Neural progenitor cell (in vitro differentiated cells): Measurements from ENCODE around the gene NCAM1. TPM values are rescaled to one million over a fixed set of nuclear protein-coding genes. Genes with fewer than 3 reads are reported as not detected.
"Not testable (repeated sequence)": the region's sequence is repeated elsewhere in the genome, so short reads cannot be mapped to it uniquely, and the experiment has no call there.

ENCODE experiments used
- DNase-seq: peaks from one replicate; pipeline ENCODE4 v3.0.0-alpha.2; 2016; ENCODE audit warnings: low spot score
- H2AFZ ChIP-seq: fragments of 200-600 bp; sonication (generic); replicated peaks from 2 replicates; pipeline ENCODE4 v1.6.1; 2016; ENCODE audit warnings: antibody characterized with exemption
- H3F3A ChIP-seq: fragments of 200-600 bp; sonication (generic); 2 replicates; pipeline ENCODE4 v1.6.1; 2016; ENCODE audit warnings: antibody characterized with exemption, low read depth
- H3K27ac ChIP-seq: fragments of 200-600 bp; sonication (generic); 2 replicates; pipeline ENCODE4 v1.5.1; 2016; ENCODE audit warnings: mild to moderate bottlenecking
- H3K27me3 ChIP-seq: fragments of 200-600 bp; sonication (generic); 2 replicates; pipeline ENCODE4 v1.6.1; 2016; ENCODE audit warnings: mild to moderate bottlenecking, moderate library complexity
- H3K36me3 ChIP-seq: fragments of 200-600 bp; sonication (generic); 2 replicates; pipeline ENCODE4 v1.5.1; 2016
- H3K4me1 ChIP-seq: fragments of 200-600 bp; sonication (generic); 2 replicates; pipeline ENCODE4 v1.6.1; 2016; ENCODE audit warnings: mixed run types
- H3K4me2 ChIP-seq: fragments of 200-600 bp; sonication (generic); 2 replicates; pipeline ENCODE4 v1.6.1; 2016
- H3K4me3 ChIP-seq: fragments of 200-600 bp; sonication (generic); 2 replicates; pipeline ENCODE4 v1.5.1; 2016
- H3K79me2 ChIP-seq: fragments of 200-600 bp; sonication (generic); 2 replicates; pipeline ENCODE4 v1.6.1; 2016; ENCODE audit warnings: low read depth
- H3K9ac ChIP-seq: fragments of 200-600 bp; sonication (generic); 2 replicates; pipeline ENCODE4 v1.6.1; 2016
- H3K9me3 ChIP-seq: fragments of 200-600 bp; sonication (generic); 2 replicates; pipeline ENCODE4 v1.5.1; 2016; ENCODE audit warnings: low read depth
- H4K20me1 ChIP-seq: fragments of 200-600 bp; sonication (generic); 2 replicates; pipeline ENCODE4 v1.6.1; 2016; ENCODE audit warnings: low read depth
- H3K27ac Mint-ChIP-seq: 3 replicates; pipeline ENCODE4 v1.8.0; 2021; ENCODE audit warnings: mixed read lengths
- H3K27me3 Mint-ChIP-seq: 2 replicates; pipeline ENCODE4 v1.8.0; 2022; ENCODE audit warnings: low read depth, mild to moderate bottlenecking, inconsistent platforms, moderate library complexity, mixed read lengths; ENCODE audit not compliant: insufficient read depth
- H3K36me3 Mint-ChIP-seq: 3 replicates; pipeline ENCODE4 v1.8.0; 2021; ENCODE audit warnings: mixed read lengths
- H3K4me1 Mint-ChIP-seq: 3 replicates; pipeline ENCODE4 v1.8.0; 2021; ENCODE audit warnings: mixed read lengths
- H3K4me3 Mint-ChIP-seq: 3 replicates; pipeline ENCODE4 v1.8.0; 2021; ENCODE audit warnings: mild to moderate bottlenecking, moderate library complexity, mixed read lengths
- H3K9me3 Mint-ChIP-seq: 3 replicates; pipeline ENCODE4 v1.8.0; 2020; ENCODE audit warnings: mixed read lengths
- CTCF ChIP-seq: fragments of 200-600 bp; sonication (generic); IDR thresholded peaks from 2 replicates; pipeline ENCODE4 v1.5.1; 2017; ENCODE audit warnings: antibody characterized with exemption, mild to moderate bottlenecking
- EZH2 ChIP-seq: fragments of 200-600 bp; sonication (generic); IDR thresholded peaks from 2 replicates; pipeline ENCODE4 v1.6.1; 2017; ENCODE audit warnings: antibody characterized with exemption, mild to moderate bottlenecking, moderate library complexity
- EZH2phosphoT487 ChIP-seq: fragments of 200-600 bp; sonication (generic); IDR thresholded peaks from 2 replicates; pipeline ENCODE4 v1.6.1; 2017; ENCODE audit warnings: antibody characterized with exemption
- total RNA-seq: library from RNA; depleted of rRNA; stranded (reverse); fragments of >200 nt; gene quantifications from 2 replicates; pipeline ENCODE4 v1.2.3, GENCODE V29; 2015; ENCODE audit warnings: low replicate concordance

The NCAM1 gene
- total RNA-seq, 1 donor from 2014 or later: 17.5 TPM

- Histone ChIP-seq H3K27ac (no peak overlapping the region), H3K36me3 (no peaks in the 10 kb centered on the region), H3F3A (no peaks in the 10 kb centered on the region), H3K4me1 (no peaks in the 10 kb centered on the region), H3K9me3 (no peaks in the 10 kb centered on the region), H3K4me3 (no peak overlapping the region), H2AFZ (no peak overlapping the region), H3K79me2 (no peaks in the 10 kb centered on the region), H4K20me1 (no peaks in the 10 kb centered on the region), H3K27me3 (no peaks in the 10 kb centered on the region), H3K4me2 (no peak overlapping the region), H3K9ac (no peak overlapping the region)
- Mint-ChIP-seq H3K9me3 (peaks cover 6% of the 10 kb centered on the region), H3K4me3 (no peak overlapping the region), H3K36me3 (no peaks in the 10 kb centered on the region), H3K27me3 (no peaks in the 10 kb centered on the region), H3K27ac (no peak overlapping the region), H3K4me1 (no peaks in the 10 kb centered on the region)
- DNase-seq: no peak
- TF ChIP-seq CTCF (no peak), EZH2phosphoT487 (no peak), EZH2 (no peak)
These were observed 83.9 kb downstream of the NCAM1 start for GRCh38 chr11:113045146-113045545.

- H3K27ac ChIP-seq: no peak overlapping the region
- Mint-ChIP-seq H3K36me3 (peaks cover 1% of the 10 kb centered on the region), H3K4me3 (no peak overlapping the region), H3K9me3 (peaks cover 8% of the 10 kb centered on the region), H3K27ac (no peak overlapping the region), H3K4me1 (no peaks in the 10 kb centered on the region), H3K27me3 (no peaks in the 10 kb centered on the region)
- H3K9ac ChIP-seq: no peak overlapping the region
- H3K9me3 ChIP-seq: no peaks in the 10 kb centered on the region
- no peak overlapping the region for H2AFZ ChIP-seq
- H4K20me1 ChIP-seq: no peaks in the 10 kb centered on the region
- H3F3A ChIP-seq: no peaks in the 10 kb centered on the region
- no peaks in the 10 kb centered on the region for H3K79me2 ChIP-seq
- no peaks in the 10 kb centered on the region for H3K36me3 ChIP-seq
- H3K4me3 ChIP-seq: no peak overlapping the region
- no peak for DNase-seq
- no peak for TF ChIP-seq EZH2phosphoT487
- no peak for TF ChIP-seq EZH2
- TF ChIP-seq CTCF: no peak
- no peaks in the 10 kb centered on the region for H3K4me1 ChIP-seq
- H3K4me2 ChIP-seq: no peak overlapping the region
- H3K27me3 ChIP-seq: no peaks in the 10 kb centered on the region
These were observed 85.6 kb downstream of the NCAM1 start for GRCh38 chr11:113046866-113047265.

- Mint-ChIP-seq H3K4me3 (no peak overlapping the region), H3K36me3 (peaks cover 1% of the 10 kb centered on the region), H3K27me3 (no peaks in the 10 kb centered on the region), H3K27ac (no peak overlapping the region), H3K4me1 (no peaks in the 10 kb centered on the region), H3K9me3 (peaks cover 8% of the 10 kb centered on the region)
- H3K27ac ChIP-seq: no peak overlapping the region
- H3K27me3 ChIP-seq: no peaks in the 10 kb centered on the region
- no peak for DNase-seq
- H3K4me1 ChIP-seq: no peaks in the 10 kb centered on the region
- no peaks in the 10 kb centered on the region for H3K79me2 ChIP-seq
- H3K4me3 ChIP-seq: no peak overlapping the region
- H3K9ac ChIP-seq: no peak overlapping the region
- no peak overlapping the region for H2AFZ ChIP-seq
- H3F3A ChIP-seq: no peaks in the 10 kb centered on the region
- H3K9me3 ChIP-seq: no peaks in the 10 kb centered on the region
- no peak overlapping the region for H3K4me2 ChIP-seq
- no peak for TF ChIP-seq EZH2
- no peak for TF ChIP-seq CTCF
- TF ChIP-seq EZH2phosphoT487: no peak
- H4K20me1 ChIP-seq: no peaks in the 10 kb centered on the region
- H3K36me3 ChIP-seq: no peaks in the 10 kb centered on the region
These were observed 87.9 kb downstream of the NCAM1 start for GRCh38 chr11:113048820-113049768.

- H4K20me1 ChIP-seq: not testable (repeated sequence)
These were observed 91.8 kb downstream of the NCAM1 start for GRCh38 chr11:113053042-113053441.

More at GRCh38 chr11:113053042-113053441, 91.8 kb downstream of the NCAM1 start:
- not testable (repeated sequence) for H3K27ac ChIP-seq, H2AFZ ChIP-seq, H3K36me3 Mint-ChIP-seq, H3F3A ChIP-seq, H3K9me3 Mint-ChIP-seq, H3K79me2 ChIP-seq, H3K27ac Mint-ChIP-seq, H3K9me3 ChIP-seq, H3K9ac ChIP-seq, H3K36me3 ChIP-seq, H3K4me2 ChIP-seq, H3K4me3 ChIP-seq, H3K4me3 Mint-ChIP-seq, H3K4me1 Mint-ChIP-seq, H3K27me3 Mint-ChIP-seq, DNase-seq, H3K27me3 ChIP-seq, H3K4me1 ChIP-seq
